Heart left ventricle (tissue), 13 donors: ENCODE results near the gene USP47.

Source experiments
- CTCF ChIP-seq, 12 donors: fragments of 200-600 bp; sonication (generic) in 4 of 12; IDR thresholded peaks; one replicate each; pipeline versions ENCODE4 v1.5.0 to v1.8.0; 2018 to 2022; ENCODE audit warnings: antibody characterized with exemption in 12 of 12, mild to moderate bottlenecking in 5 of 12
- POLR2A ChIP-seq, 2 donors: fragments of 450-650 bp; IDR thresholded peaks; one replicate each; pipeline ENCODE4 v1.6.1; 2017; ENCODE audit warnings: antibody characterized with exemption in 2 of 2, mild to moderate bottlenecking in 2 of 2, moderate library complexity in 2 of 2
- donor health status: ischemic (EF 13 %, LVEDD 7.1; RV severe dilation, severe dysfunction).
- donor health status: DM: no; HTN: yes; CAD: no.
- donor health status: DM: no; HTN: no; CAD: no.
- donor health status: ischemic (EF 25% LVEDD 6.9; RV normal size, moderate dysfunction).
- donor health status: ischemic (EF 25% LVEDD 5.7; RV mildly dilated, moderate dysfunction).
- donor health status: ischemic (EF 35%, LVEDD 5.7; RV mildly dilated, moderate dysfunction).
- donor health status: nonischemic (EF 11% LVEDD 7.7; RV severe dilation, severe dysfunction).
- donor health status: DM: yes; HTN: yes; CAD: no.
- donor health status: PGD.
- donor health status: ischemic (EF 29% LVEDD 5.4; RV normal size, mild dysfunction).
- donor health status: nonischemic (EF 23%, LVEDD 6.1; RV moderate dilation, normal function).

GRCh38 chr11:11806074-11806473 lies 35.7 kb upstream of the USP47 start:
- TF ChIP-seq CTCF (IDR thresholded peaks at IDR 0.05), result no peak
- no peak for TF ChIP-seq POLR2A (IDR thresholded peaks at IDR 0.05)
